ENCODE data around the gene IGSF5.
"Not testable (repeated sequence)": the region's sequence is repeated elsewhere in the genome, so short reads cannot be mapped to it uniquely, and the experiment has no call there.

The IGSF5 gene

DNA sequence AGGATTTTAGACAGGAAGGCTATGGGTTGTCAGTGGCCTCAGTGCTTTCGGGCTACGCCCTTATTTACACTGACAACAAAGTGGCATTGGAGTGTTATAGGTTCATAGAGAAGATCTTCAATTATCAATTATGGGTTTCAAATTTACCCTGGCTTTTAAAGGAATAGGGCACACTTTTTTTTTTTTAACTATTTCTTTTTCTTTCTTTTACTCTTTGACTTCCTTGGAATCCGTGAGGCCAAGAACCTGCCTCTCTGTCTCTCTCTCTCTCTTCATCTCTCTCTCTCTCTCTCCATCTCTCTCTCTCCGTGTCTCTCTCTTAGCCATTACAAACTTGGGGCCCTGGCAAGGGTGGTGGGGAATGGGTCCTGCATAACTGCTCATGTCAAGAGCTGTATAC is at the start of gene IGSF5:
TSS of gene IGSF5 (plus strand) at position 301 of the 400 bp plus-strand sequence. CDS start 327 bp downstream, outside the sequence.
- DNase-seq (ENCODE audit: low spot score): not testable (repeated sequence)

DNA sequence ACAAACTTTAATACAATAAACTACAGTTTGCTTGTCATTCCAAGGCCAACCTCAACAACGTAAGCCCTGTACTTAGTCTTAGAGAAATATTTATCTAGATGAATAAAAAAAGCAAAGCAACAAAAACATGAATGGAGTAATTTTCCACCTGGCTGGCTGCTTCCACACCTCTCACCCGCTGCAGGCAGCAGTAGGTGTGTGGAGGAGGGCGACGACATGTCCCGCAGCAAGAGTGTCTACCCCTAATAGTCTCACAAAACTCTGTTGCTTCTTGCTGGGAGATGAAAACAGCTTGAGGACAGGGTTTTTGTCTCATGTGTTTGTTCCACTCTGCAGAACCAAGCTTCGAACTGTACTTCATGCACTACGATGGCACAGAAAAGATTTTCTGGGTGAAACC is 48.8 kb upstream of the IGSF5 start:
- no peak for DNase-seq (ENCODE audit: low spot score)

DNA sequence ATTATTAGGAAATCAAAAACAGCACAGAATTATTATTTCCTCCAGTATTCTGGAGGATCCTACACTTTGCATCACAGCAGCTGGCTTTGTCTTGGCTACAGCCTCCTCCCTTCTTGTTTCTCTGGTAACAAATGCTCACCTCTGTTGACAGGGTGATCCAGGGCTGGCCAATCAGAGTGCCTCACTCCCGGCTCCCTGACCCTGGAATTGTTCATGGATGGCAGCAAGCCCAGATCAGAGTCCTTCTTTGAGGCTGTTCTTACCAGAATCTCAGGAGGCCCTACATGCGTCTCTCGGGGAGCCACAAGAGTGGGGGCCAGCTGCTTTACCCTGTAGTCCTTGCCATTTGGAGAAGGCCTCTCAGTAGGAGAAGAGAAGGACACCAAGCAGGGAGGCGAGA is 48.4 kb upstream of the IGSF5 start:
- no peak for DNase-seq (ENCODE audit: low spot score)

DNA sequence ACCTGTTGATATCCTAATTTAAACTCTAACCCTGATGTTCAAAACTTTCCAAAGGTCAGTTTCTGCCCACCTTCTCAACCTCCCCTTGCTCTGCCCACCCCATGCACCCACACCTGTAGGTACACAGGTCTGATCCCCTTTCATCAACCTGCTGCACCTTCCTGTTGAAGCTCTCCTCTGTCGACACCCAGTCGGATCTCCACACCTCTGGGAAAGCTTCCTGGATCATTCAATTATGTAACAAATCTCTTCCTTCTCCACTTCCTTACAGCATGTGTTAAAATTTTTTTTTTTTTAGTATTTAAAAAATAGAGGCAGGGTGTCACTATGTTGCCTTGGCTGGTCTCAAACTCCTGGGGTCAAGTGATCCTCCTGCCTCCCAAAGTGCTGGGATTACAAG is 44.7 kb upstream of the IGSF5 start:
- DNase-seq (ENCODE audit: low spot score): no peak

DNA sequence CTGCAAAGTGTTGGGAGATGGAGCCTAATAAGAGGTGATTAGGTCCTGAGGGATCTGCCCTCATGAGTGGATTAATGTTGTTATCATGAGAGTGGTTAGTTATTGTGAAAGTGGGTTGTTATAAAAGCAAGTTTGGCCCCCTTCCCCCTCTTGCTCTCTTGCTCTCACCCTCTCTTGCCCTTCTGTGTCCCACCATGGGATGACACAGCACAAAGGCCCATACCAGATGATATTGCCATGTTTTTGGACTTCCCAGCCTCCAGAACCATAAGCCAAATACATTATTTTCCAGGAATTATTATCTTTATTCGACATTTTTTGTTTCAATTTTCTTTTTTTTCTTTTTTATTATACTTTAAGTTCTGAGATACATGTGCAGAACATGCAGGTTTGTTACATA is 41.4 kb upstream of the IGSF5 start:
- DNase-seq (ENCODE audit: low spot score): no peak

DNA sequence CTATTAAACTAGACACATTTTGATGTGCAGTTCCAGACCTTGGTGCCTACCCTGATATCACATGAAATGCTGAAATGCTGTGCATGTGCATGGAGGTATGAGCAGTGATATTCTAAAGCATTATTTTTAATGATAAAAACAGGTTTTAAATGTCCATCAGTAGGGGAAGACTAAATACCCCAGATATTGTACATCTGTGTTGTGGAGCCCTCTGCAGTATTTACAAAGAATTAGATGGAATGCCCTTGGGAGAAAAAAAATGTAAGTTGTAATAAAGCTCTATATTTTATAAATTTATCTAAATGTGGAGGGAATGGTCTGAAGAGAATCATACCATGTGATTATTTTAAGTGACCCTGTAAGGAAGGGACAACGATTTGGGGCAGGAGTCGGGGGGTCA is 39.1 kb upstream of the IGSF5 start:
- DNase-seq (ENCODE audit: low spot score): no peak

DNA sequence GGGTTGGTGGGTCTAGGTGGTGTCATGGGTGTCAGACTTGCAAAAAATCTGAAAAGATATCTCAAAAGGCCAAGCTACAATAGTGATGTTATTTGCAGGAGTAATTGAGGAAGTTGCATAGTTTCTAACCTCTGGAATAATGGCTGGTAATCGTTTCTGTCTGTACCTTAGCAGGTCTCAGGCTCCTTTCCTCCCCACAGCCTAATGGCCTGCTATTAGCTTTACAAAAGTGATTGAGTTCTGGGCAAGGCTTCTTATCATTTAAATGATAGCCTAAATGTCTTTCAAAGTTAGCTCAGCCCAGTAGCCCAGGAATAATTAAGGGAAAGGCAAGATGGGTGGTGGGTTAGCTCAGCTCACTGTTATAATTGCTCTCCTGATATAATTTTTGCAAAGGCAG is 37.7 kb upstream of the IGSF5 start:
- no peak for DNase-seq (ENCODE audit: low spot score)

DNA sequence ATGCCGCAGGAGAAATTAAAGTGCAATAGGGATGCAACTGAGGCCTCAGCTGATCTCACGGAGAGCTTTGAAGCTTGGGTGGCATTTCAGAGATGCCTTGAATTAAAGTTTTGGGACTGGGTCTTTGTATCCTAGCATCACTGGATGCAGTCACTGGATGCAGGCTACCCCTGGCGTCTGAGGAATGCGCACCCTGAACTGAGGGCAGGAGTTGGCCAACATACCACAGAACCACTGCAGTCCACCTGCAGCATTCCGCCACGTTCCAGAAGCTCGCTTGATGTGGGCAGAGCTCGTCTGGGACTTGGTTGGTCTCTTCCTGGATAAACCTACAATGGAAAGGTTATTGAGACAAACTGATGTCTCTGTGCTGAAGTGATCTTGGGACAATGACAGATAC is 34.1 kb upstream of the IGSF5 start:
- DNase-seq (ENCODE audit: low spot score): no peak

DNA sequence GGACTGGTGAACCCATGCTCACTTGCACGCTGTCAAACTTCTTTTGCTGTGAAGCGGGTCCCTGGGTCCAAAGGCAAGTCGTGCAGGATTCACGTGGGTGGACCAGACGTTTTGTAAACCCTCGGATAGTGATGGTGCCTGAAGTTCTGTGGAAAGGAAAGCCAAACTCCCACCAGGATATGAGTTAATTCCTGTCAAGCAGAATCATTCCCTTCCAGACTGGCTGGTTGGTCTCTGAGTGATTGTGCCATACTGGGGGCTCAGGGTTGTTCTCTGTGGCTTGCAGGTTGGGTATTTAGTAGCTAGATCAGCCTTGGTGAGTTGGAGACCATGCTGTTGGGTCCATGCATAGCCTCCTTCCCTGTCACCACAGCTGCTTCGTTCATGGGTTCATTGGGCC is 32.7 kb upstream of the IGSF5 start:
- DNase-seq (ENCODE audit: low spot score): peak; percentile 72

DNA sequence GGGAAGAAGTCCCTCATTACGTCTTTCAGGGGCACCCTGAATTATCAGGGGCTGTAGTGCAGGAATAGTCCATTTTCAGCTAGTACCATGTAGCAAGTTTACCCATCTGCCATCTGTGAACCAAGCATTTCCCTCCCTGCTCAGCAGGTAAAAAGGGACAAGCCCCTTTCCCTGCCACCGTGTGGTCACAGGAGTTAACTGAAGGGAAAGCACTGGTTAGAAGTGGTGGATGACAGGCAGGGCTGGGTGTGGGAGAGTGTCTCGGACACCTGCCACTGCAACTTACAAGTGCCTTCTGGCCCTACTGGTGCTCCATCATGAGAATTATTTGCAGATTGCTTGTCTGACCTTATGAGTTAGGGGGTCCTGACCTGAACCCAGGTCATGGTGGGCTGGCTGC is 32.0 kb upstream of the IGSF5 start:
- DNase-seq (ENCODE audit: low spot score): no peak

DNA sequence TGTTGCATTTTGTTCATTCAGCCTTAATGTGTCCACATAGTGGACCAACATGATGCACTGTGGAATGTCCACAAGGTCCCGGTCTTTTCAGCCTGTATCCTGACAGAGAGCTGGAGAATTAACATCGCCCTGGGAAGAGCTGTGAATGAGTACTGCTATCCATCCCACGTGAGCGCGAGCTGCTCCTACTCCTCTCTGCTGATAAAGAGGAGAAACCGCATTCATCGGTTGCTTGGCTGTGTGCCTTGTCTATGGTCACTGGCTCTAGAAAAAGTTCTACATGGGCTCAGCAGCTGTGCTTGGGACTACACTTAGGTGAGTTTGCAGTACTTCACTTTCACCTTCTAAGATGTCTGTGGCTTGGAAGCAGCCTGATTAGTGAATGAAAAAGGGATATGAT is 31.1 kb upstream of the IGSF5 start:
- DNase-seq (ENCODE audit: low spot score): no peak

DNA sequence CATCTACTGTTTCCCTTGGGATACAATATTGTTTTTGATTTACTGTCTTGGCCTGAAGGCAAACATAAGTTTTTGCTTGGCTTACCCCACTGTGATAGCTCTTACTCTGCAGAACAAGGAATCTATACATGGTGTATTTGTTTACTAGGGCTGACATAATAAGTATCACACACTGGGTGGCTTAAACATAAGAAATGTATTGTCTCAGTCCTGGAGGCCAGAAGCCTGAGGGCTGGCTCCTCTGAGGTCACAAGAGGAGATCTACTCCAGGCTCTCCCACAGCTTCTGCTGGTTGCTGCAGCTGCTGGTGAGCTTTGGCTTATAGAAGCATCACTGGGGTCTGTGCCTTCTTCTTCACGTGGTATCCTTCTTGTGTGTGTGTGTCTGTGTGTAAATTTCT is 30.7 kb upstream of the IGSF5 start:
- DNase-seq (ENCODE audit: low spot score): no peak

DNA sequence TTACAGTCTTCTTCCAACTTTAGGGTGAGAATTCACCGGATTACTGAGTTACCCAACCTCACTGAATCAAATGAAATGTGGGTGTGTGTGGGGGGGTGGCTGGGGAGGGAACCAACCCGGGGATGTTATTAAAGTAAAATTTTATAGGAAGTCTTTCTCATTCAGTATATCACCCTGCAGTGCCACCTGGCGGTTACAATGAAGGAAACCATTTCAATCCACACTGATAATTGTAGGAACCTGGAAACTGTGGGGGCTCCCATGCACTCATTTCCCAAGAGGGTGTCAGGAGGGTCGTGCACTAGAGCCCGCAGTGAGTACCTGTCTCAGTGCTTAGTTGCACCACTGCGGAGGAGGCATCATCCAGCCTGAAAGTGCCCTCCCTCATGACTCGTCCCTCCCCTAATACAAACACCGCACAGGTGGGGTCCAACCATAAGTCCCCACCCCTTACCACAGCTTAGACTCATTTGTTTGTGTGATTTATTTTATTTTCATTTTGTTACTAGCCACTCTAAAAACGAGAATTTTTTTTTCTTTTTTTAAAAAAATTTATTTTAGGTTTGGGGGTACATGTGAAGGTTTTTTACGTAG is 29.1 kb upstream of the IGSF5 start:
- peak; percentile 51 for DNase-seq (ENCODE audit: low spot score)

DNA sequence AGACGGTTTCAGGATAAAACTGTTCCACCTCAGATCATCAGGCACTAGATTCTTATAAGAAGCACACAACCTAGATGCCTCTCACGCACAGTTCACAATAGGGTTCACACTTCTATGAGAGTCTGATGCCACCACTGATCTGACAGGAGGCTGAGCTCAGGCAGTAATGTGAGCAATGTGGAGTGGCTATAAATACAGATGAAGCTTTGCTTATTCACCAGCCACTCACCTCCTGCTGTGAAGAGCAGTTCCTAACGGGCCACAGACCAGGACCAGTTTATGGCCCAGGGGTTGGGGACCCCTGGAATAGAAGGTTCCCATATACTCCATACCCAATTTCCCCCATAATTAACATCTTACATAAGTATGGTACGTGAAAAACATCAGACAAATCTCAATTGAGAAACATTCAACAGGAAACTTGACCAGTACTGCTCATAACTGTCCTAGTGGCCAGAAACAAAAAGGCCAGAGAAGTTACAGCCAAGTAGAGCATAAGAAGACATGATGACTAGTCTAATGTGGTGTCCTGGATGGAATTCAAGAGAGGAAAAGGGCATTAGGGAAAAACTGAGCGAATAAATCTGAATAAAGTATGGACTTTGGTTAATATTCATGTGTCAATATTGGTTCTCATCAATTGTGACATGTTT is 24.7 kb upstream of the IGSF5 start:
- DNase-seq (ENCODE audit: low spot score): no peak

DNA sequence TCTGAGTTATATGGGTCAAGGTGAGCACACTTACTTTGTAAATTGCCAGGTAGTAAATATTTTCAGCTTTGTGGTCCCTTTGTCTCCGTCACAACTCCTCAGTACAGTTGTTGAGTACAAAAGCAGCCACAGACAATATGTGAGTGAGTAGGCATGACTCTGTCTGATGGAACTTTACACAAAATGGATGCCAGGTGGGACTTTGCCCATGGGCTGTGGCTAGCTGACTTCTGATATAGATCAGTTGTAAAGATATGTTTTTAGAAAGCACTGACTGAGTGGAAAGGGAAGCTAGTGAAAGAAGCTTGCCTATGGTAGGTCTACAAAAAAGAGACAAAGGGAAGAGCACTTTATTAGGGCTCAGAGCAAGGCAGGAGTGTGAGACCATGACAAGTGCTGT is 23.1 kb upstream of the IGSF5 start:
- no peak for DNase-seq (ENCODE audit: low spot score)

DNA sequence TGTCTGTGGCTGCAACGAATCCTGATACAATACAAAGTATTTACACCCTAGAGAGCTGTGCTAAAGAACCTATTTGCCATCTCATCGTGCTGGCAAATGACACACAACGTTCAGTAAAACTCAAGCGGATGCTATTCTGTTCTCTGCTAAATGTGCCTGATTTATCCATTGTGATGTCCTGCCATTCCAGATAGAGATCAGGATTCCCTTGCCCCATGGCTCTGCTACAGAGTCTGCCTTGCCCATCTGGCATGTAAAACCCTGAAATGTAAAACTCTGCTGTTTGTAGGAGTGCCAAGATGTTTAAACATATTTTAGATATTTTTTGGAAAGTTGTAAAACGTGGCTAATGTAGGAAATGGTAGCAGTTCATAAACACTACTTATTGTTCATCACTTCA is 20.0 kb upstream of the IGSF5 start:
- DNase-seq (ENCODE audit: low spot score): no peak

DNA sequence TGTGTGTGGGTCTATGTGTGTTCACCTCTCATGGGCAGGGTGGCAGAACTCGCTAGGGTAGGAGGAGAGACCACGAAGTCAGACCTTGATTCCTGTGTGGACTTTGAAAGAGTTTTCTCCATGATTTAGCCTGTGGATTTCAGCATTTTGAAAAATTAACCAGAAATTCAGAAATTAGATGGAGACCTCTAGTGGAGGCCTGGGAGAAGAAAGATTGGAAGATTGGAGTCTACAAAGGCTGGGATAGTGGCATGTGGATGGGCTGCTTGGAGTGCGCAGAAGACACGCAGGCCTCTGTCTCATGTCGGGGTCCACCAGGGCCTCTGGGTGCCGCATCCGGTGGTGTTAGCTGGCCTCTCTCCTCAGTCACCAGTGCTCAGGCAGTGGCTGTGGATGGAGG is 18.9 kb upstream of the IGSF5 start:
- DNase-seq (ENCODE audit: low spot score): no peak

DNA sequence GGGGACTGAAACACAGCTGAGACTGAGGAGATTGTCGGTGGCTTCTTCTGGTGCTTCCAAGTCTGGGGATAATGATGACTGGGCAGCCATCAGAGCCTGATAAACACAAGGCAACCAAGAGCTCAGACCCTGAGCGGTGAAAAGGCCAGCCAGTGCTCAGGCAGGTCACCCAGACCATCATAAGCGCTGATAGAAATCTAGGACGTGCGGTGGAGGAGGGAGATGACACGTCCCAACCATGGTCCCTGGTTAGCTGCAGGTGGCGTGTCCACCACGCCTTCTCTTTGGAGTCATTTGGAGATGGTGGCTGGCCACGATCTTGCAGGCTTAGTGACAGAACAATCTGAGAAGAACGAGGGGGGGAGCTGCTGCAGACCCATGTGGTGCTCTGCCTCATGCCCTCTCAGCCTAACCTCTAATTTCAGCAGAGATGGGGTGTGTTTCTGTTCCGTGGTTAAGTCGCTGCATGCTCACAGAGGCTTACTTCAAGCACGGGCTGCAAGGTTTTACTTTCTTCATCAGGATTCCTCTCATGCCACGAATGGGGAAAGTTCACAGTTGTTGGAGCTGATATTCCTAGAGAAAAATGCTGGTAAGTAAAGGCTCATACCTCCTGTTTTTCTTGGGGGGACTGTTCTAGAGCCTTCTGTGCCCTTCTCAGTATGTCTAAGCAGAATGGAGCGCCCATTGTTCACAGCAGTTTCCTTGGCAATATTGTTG is 17.4 kb upstream of the IGSF5 start:
- no peak for DNase-seq (ENCODE audit: low spot score)

DNA sequence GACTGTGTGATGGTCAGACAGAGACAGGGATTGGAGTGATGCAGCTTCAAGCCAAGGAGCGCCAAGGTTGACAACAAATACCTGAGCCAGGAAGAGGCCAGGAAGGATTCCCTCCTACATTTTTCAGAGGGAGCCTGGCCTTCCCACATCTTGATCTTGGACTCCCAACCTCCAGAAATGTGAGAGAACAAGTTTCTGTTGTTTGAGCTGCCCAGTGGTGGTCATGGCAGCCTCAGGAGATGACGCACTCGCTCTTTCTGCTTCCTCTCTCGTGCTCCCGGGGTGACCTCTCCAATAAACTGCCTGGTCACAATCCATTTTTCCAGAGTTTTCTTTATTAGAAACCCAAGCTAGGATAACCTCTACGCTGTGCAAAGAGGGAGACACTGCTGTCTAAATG is 16.6 kb upstream of the IGSF5 start:
- no peak for DNase-seq (ENCODE audit: low spot score)

DNA sequence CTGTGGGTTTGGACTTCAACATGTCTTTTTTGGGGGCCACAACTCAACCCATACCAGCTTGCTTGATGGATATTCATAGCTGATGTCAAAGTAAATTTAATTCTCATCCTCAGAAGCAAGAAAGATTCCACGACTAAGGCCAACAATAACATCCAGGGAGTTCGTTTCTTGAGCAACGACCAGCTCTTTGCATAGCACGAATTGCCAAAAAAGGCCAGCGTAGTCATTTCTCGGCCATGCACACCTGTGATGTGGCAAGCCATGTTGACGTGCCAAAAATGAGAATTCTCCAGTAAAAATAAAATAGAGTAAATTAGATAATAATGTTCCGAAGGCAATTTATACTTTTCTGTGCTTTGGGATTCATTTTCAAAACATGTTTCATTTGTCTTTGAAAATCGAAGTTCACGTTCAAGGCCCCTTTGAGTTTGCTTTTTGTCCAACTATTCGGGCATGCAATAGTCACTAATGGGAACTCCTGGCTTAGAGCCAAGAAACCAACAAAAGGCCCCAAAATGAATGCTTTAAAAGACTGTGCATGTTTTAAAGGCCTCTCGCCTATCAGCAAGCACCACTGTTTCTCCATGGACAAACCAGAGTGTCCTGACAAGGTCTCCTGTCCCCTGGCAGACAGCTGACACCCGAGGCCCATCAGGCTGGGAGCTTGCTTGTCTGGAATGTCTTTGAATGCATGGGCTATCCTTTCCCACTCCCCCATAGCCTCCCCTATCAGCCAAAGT is 14.4 kb upstream of the IGSF5 start:
- DNase-seq (ENCODE audit: low spot score): no peak

DNA sequence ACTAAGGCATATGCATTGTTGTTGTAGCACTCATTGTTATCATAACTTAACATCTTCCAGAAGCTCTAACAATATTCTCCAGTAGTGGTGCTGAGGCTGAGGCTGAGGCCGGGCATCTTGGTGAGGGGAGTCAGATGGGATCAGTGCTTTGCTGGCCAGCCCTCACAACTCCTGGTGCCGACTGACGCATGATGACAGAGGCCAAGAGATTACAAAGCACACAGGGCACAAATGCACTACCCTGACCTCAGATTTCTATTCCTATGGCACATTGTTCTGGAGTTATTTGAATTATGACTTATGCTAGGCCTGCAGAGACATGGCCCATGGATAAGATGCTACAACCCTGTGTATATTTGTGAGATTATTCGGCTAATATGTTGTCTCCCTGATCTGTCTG is 8.3 kb upstream of the IGSF5 start:
- DNase-seq (ENCODE audit: low spot score): no peak

DNA sequence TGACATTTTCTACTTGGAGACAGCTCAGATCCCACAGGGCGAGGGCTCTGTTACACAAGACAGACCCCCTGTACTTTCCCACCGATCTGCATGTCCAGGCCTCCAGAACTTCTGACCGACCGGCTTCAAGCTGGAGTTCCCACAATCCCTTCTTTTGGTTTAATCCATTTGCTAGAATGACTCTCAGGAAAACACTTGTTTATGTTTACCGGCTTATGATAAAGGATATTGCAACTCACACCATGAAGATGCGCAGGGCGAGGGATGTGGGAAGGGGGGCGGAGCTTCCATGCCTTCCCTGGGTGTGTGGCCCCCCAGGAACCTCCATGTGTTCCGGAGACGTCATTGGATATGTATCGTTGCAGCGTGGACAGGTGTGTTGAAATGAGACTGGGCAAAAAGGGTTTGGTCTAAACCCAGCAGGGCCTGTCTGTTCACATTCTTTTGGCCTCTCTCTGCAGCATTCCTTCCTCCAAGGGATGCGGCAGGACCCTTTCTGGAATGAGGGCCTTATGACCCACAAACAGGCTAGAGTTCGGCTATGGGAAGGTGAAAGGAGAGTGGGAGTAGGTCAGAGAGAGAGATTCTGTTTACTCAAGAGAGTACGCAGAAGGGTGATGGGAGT is 7.5 kb upstream of the IGSF5 start:
- no peak for DNase-seq (ENCODE audit: low spot score)

DNA sequence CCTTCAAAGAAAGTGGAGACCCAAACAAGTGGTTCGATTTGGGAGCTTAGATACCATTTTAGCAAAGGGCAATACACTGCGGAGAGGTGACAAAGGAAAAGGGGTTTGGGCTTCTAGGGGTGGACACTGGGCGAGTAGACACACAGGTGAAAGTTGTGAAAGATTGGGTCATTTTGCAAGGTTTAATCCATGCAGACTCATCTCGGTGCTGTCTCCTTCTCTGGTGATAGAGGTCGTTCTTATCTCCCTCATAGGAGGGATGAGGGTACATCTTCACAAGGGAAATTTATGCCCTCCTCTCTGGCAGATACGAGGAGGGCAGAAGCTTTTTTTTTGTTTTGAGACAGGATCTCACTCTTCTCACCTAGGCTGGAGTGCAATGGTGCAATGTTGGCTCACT is 6.4 kb upstream of the IGSF5 start:
- no peak for DNase-seq (ENCODE audit: low spot score)
